ENCODE data around the gene LYST.
"Not testable (repeated sequence)": the region's sequence is repeated elsewhere in the genome, so short reads cannot be mapped to it uniquely, and the experiment has no call there.

LYST gene

DNA sequence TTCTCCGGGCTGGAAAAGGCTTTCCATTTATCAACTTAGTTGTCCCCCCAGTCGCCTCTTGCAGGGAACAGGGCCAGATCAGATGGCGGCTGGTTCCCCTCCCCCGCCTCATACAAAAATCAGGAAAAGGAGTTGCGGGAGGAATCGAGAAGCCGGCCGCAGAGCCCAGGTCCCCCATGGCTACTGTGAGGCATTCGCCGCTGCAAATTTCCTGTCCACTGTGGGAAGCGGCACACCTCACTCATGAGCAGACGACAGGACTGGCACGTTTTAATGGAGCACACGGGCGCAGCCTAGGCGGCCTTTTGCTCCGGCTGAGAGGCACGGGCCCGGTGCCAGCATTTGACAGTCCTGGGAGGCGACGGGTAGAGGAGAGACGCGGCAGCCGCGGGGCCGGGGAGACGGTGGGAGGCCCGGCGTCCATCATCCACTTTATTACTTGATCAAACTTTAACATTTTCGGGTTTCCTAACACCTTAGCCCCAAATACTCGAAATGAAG, 218.2 kb downstream of the LYST start:
- Histone ChIP-seq H3K9ac (ENCODE audit: low read length in 2 of 2) (no peak overlapping the region), H3K36me3 (ENCODE audit: control insufficient read depth in 2 of 2, insufficient read depth in 2 of 2, low read length in 2 of 2) (no peaks in the 10 kb centered on the region), H3K4me3 (ENCODE audit: low read length in 2 of 2) (peak overlapping the region; percentile 9 to 67), H3K27me3 (ENCODE audit: control insufficient read depth in 1 of 2, insufficient read depth in 2 of 2, low read length in 2 of 2) (peaks cover 30 to 38% of the 10 kb centered on the region in 2 donors), H3K27ac (ENCODE audit: low read length) (no peak overlapping the region), H3K4me1 (ENCODE audit: control insufficient read depth, insufficient read depth, low read length) (peaks cover 20% of the 10 kb centered on the region), H3K9me3 (ENCODE audit: control insufficient read depth in 2 of 2, low read length in 2 of 2) (no peaks in the 10 kb centered on the region)

GRCh38 chr1:235647537-235647936, 219.2 kb downstream of the LYST start:
- H3K27ac ChIP-seq (ENCODE audit: low read length); H3K9ac ChIP-seq (ENCODE audit: low read length in 2 of 2); H3K4me3 ChIP-seq (ENCODE audit: low read length in 2 of 2); H3K9me3 ChIP-seq (ENCODE audit: control insufficient read depth in 2 of 2, low read length in 2 of 2); H3K36me3 ChIP-seq (ENCODE audit: control insufficient read depth in 2 of 2, insufficient read depth in 2 of 2, low read length in 2 of 2): not testable (repeated sequence)
- H3K27me3 ChIP-seq (ENCODE audit: control insufficient read depth in 1 of 2, insufficient read depth in 2 of 2, low read length in 2 of 2) = peaks cover 30 to 36% of the 10 kb centered on the region in 2 donors
- H3K4me1 ChIP-seq (ENCODE audit: control insufficient read depth, insufficient read depth, low read length) = peaks cover 20% of the 10 kb centered on the region

- H3K36me3 ChIP-seq (ENCODE audit: control insufficient read depth in 2 of 2, insufficient read depth in 2 of 2, low read length in 2 of 2) = no peaks in the 10 kb centered on the region
- no peak overlapping the region for H3K27ac ChIP-seq (ENCODE audit: low read length)
- H3K4me3 ChIP-seq (ENCODE audit: low read length in 2 of 2) = no peak overlapping the region
- peaks cover 25 to 31% of the 10 kb centered on the region in 2 donors for H3K27me3 ChIP-seq (ENCODE audit: control insufficient read depth in 1 of 2, insufficient read depth in 2 of 2, low read length in 2 of 2)
- peaks cover 20% of the 10 kb centered on the region for H3K4me1 ChIP-seq (ENCODE audit: control insufficient read depth, insufficient read depth, low read length)
- H3K9me3 ChIP-seq (ENCODE audit: control insufficient read depth in 2 of 2, low read length in 2 of 2) = no peaks in the 10 kb centered on the region
- H3K9ac ChIP-seq (ENCODE audit: low read length in 2 of 2) = no peak overlapping the region
Observed at GRCh38 chr1:235646463-235646862, 220.2 kb downstream of the LYST start.

GRCh38 chr1:235644693-235645305, 221.9 kb downstream of the LYST start:
- Histone ChIP-seq H3K9me3 (ENCODE audit: control insufficient read depth in 2 of 2, low read length in 2 of 2) (no peaks in the 10 kb centered on the region), H3K9ac (ENCODE audit: low read length in 2 of 2) (no peak overlapping the region), H3K36me3 (ENCODE audit: control insufficient read depth in 2 of 2, insufficient read depth in 2 of 2, low read length in 2 of 2) (no peaks in the 10 kb centered on the region), H3K27me3 (ENCODE audit: control insufficient read depth in 1 of 2, insufficient read depth in 2 of 2, low read length in 2 of 2) (peaks cover 17 to 19% of the 10 kb centered on the region in 2 donors), H3K27ac (ENCODE audit: low read length) (no peak overlapping the region), H3K4me3 (ENCODE audit: low read length in 2 of 2) (no peak overlapping the region), H3K4me1 (ENCODE audit: control insufficient read depth, insufficient read depth, low read length) (peaks cover 14% of the 10 kb centered on the region)

DNA sequence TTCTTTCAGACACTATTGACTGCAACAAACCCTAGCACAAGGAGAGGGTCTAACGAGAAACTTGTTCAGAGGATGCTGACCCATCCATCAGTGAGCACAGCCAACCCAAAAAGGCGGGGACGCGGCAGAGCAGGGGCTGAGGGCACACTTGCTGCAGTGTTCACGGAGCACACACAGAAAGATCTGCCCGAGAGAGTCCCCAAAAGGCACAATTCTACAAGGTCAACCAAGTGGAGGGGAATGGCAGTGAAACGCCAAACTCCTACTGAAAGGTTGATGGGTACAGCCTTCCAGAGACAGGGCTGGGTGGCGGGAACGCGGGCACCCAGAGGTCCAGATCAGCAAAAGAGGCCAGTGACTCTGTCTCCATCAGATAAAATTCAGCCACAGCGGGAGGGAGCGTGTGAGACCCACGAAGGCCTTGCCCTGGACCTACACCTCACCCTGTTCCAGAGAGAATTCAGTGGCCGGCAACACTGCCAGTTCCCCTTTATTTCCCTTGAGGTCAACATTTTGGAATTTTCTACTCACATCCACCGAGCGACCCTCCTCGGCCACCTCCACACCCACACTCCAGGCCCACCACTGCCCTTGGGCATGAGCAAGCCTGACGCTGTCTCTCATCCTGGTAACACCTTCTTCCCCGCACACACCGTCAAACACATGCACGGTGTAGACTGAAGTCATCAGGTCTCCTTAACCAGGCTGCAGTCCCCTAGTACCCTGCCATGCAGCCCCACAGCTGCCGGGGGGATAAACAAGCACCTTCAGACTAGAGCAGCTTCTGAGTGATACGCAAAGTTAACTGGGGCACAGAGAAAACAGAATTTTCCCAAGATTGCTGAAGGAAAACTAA, 222.6 kb downstream of the LYST start:
- no peak overlapping the region for H3K4me3 ChIP-seq (ENCODE audit: low read length in 2 of 2)
- H3K27ac ChIP-seq (ENCODE audit: low read length) = no peak overlapping the region
- peaks cover 15 to 17% of the 10 kb centered on the region in 2 donors for H3K27me3 ChIP-seq (ENCODE audit: control insufficient read depth in 1 of 2, insufficient read depth in 2 of 2, low read length in 2 of 2)
- peaks cover 9% of the 10 kb centered on the region for H3K4me1 ChIP-seq (ENCODE audit: control insufficient read depth, insufficient read depth, low read length)
- no peaks in the 10 kb centered on the region for H3K9me3 ChIP-seq (ENCODE audit: control insufficient read depth in 2 of 2, low read length in 2 of 2)
- H3K9ac ChIP-seq (ENCODE audit: low read length in 2 of 2) = no peak overlapping the region
- H3K36me3 ChIP-seq (ENCODE audit: control insufficient read depth in 2 of 2, insufficient read depth in 2 of 2, low read length in 2 of 2) = no peaks in the 10 kb centered on the region

DNA sequence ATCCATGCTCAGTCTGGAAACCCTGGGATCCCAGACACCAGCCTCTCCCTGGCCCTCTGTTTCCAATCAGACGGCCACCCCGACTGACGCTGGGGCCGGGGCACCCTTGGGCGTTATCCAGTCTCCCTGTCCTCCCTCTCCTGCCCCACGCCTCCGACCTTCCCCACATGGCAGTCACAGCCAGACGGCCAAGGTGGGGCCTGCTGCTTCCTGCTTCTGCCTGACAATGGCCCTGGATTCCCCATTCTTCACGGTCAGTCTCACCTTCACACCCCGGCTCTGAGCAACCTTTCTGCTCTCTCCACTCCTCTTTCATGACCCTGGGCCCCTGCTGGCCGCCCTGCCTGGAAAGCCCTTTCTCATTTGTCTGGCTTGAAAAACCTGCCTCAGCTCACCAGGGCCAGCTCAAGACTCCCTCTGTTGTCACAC, 223.7 kb downstream of the LYST start:
- Histone ChIP-seq H3K9ac (ENCODE audit: low read length in 2 of 2) (no peak overlapping the region), H3K36me3 (ENCODE audit: control insufficient read depth in 2 of 2, insufficient read depth in 2 of 2, low read length in 2 of 2) (no peaks in the 10 kb centered on the region), H3K27ac (ENCODE audit: low read length) (no peak overlapping the region), H3K4me1 (ENCODE audit: control insufficient read depth, insufficient read depth, low read length) (no peaks in the 10 kb centered on the region), H3K4me3 (ENCODE audit: low read length in 2 of 2) (no peak overlapping the region), H3K27me3 (ENCODE audit: control insufficient read depth in 1 of 2, insufficient read depth in 2 of 2, low read length in 2 of 2) (peaks cover 4 to 6% of the 10 kb centered on the region in 2 donors), H3K9me3 (ENCODE audit: control insufficient read depth in 2 of 2, low read length in 2 of 2) (no peaks in the 10 kb centered on the region)

- H3K36me3 ChIP-seq (ENCODE audit: control insufficient read depth in 2 of 2, insufficient read depth in 2 of 2, low read length in 2 of 2) = no peaks in the 10 kb centered on the region
- H3K4me3 ChIP-seq (ENCODE audit: low read length in 2 of 2) = no peak overlapping the region
- H3K4me1 ChIP-seq (ENCODE audit: control insufficient read depth, insufficient read depth, low read length) = no peaks in the 10 kb centered on the region
- no peaks in the 10 kb centered on the region for H3K9me3 ChIP-seq (ENCODE audit: control insufficient read depth in 2 of 2, low read length in 2 of 2)
- no peak overlapping the region for H3K9ac ChIP-seq (ENCODE audit: low read length in 2 of 2)
- no peak overlapping the region for H3K27ac ChIP-seq (ENCODE audit: low read length)
- peaks cover 0 to 3% of the 10 kb centered on the region in 2 donors for H3K27me3 ChIP-seq (ENCODE audit: control insufficient read depth in 1 of 2, insufficient read depth in 2 of 2, low read length in 2 of 2)
Observed at GRCh38 chr1:235642011-235642942, 224.4 kb downstream of the LYST start.

DNA sequence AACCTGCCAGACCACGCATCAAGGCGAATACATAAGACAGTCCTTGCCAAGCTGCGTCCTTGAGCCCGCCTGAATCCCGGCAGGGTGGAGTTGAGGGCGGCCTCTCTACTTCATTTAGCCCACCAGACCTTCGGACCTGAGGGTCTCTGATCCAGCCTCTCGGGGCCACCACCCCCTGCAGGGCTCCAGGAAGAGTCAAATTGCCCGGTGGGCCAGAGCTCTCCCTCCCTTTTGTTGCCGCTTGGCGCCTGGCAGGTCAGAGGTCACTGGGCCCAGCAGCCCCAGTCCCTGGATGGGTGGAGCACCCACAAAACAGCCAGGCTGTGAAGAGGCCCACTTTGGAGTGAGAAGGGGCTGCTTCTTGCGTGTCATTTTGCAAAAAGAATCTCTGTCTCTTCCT, 226.1 kb downstream of the LYST start:
- H3K4me1 ChIP-seq (ENCODE audit: control insufficient read depth, insufficient read depth, low read length) = no peaks in the 10 kb centered on the region
- no peaks in the 10 kb centered on the region for H3K27me3 ChIP-seq (ENCODE audit: control insufficient read depth in 1 of 2, insufficient read depth in 2 of 2, low read length in 2 of 2)
- H3K9ac ChIP-seq (ENCODE audit: low read length in 2 of 2) = no peak overlapping the region
- no peak overlapping the region for H3K4me3 ChIP-seq (ENCODE audit: low read length in 2 of 2)
- no peaks in the 10 kb centered on the region for H3K36me3 ChIP-seq (ENCODE audit: control insufficient read depth in 2 of 2, insufficient read depth in 2 of 2, low read length in 2 of 2)
- H3K9me3 ChIP-seq (ENCODE audit: control insufficient read depth in 2 of 2, low read length in 2 of 2) = no peaks in the 10 kb centered on the region
- H3K27ac ChIP-seq (ENCODE audit: low read length) = no peak overlapping the region

DNA sequence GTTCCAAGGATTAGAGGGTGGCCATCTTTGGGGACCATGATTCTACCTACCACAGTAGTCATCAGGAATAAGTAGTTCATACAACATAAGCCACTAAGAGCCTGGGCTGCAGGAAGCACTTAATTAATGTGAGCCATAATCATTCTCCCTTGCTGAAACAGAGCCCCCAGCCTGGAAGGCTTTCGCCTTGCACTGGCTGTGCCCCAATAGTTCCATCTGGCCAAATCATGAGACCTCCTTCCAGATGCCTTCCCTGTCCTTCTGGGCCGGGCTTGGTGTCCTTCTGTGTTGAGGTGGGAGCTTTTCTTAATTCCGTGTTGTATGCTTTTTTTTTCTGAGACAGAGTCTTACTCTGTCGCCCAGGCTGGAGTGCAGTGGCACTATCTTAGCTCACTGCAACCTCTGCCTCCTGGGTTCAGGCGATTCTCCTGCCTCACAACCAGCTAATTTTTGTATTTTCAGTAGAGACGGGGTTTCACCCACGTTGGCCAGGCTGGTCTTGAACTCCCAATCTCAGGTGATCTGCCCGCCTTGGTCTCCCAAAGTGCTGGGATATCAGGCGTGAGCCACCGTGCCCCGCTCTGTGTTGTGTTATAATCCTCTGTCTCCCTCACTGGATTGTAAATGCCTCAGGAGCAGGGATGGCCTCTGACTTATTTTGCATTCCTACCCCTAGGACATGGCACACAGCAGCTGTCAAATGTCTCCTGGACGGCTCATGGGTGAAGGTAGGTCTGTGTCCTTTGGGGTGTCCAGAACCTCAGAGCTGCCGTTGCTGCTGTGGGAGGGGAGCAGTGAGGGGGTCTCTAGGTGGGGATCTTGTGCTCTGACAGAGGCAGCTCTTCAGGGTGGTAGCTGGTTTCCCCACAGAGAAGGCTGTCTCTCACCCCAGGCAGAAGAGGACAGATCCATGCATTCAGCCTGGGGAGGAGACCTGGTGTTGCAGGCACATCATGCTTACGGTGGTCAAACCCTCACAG, 227.2 kb downstream of the LYST start:
- Histone ChIP-seq H3K27ac (ENCODE audit: low read length) (no peak overlapping the region), H3K9me3 (ENCODE audit: control insufficient read depth in 2 of 2, low read length in 2 of 2) (no peaks in the 10 kb centered on the region), H3K27me3 (ENCODE audit: control insufficient read depth in 1 of 2, insufficient read depth in 2 of 2, low read length in 2 of 2) (no peaks in the 10 kb centered on the region), H3K4me1 (ENCODE audit: control insufficient read depth, insufficient read depth, low read length) (no peaks in the 10 kb centered on the region), H3K9ac (ENCODE audit: low read length in 2 of 2) (no peak overlapping the region), H3K36me3 (ENCODE audit: control insufficient read depth in 2 of 2, insufficient read depth in 2 of 2, low read length in 2 of 2) (no peaks in the 10 kb centered on the region), H3K4me3 (ENCODE audit: low read length in 2 of 2) (no peak overlapping the region)
